GM12864 (cell line): Measurements from ENCODE around the gene B4GALT5.

Experiments
- DNase-seq: peaks from one replicate; pipeline ENCODE4 v3.0.0-alpha.2; 2011; ENCODE audit warnings: low read depth
- H3K4me3 ChIP-seq: 2 replicates; pipeline ENCODE4 v1.5.1; 2011; ENCODE audit warnings: mild to moderate bottlenecking, low read depth, low read length, control low read depth
- CTCF ChIP-seq: IDR thresholded peaks from 2 replicates; pipeline ENCODE4 v1.5.1; 2011; ENCODE audit warnings: low read depth, mild to moderate bottlenecking, moderate library complexity, low read length, control low read depth, inconsistent platforms; ENCODE audit errors: missing control alignments

The B4GALT5 gene

DNA sequence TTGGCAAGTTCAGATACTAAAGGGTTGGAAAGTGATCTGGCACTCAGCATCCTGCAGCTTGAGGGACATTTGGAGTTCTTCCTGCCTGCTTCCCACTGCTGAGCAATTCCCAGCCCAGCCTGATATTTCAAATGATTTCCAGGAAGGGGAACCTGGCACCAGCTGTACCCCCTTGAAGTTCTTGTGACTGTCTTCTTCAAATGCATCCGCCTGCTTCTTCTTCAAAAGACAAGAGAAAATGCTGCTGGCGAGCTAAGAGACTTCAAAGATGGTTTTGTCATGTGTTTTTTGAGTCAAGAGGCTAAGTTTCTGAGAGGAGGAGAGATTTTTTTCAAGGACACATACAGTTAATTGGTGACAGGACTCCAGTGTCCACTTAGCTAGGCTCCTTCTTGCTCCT lies 42.6 kb upstream of the B4GALT5 start:
- H3K4me3 ChIP-seq: no peak overlapping the region
- TF ChIP-seq CTCF: no peak
- no peak for DNase-seq

GRCh38 chr20:49754596-49754995 lies 40.9 kb upstream of the B4GALT5 start:
- no peak for TF ChIP-seq CTCF
- H3K4me3 ChIP-seq: no peak overlapping the region
- no peak for DNase-seq

DNA sequence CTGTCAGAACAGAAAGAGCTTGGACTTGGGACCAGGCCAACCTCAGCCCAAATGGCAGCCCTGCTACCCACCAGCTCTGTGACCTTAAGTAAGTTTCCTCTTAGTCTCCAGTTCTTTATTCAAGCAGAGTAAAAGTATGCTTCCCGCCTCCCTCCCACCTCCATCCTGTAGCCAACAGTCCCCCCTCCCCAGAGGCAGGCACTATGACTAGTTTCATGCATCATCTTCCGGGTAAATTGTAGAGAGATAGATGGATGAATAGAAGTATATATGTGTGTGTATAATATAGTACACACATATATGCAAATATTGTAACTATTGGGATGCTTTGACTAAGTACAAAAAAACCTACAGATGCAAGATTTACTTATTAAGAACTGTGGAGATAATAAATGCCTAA lies 39.5 kb upstream of the B4GALT5 start:
- no peak for TF ChIP-seq CTCF
- no peak for DNase-seq
- H3K4me3 ChIP-seq: no peak overlapping the region

- no peak for DNase-seq
- no peak overlapping the region for H3K4me3 ChIP-seq
- no peak for TF ChIP-seq CTCF
Observed at GRCh38 chr20:49752201-49752903, 38.7 kb upstream of the B4GALT5 start.

- TF ChIP-seq CTCF: no peak
- H3K4me3 ChIP-seq: no peak overlapping the region
Observed at GRCh38 chr20:49751397-49751736, 37.7 kb upstream of the B4GALT5 start.

GRCh38 chr20:49750611-49751396 lies 37.1 kb upstream of the B4GALT5 start:
- no peak for TF ChIP-seq CTCF
- H3K4me3 ChIP-seq: peak overlapping the region; percentile 8; the same call in 1 of the 2 replicates
- peak; percentile 74 for DNase-seq

More at GRCh38 chr20:49751397-49751736, 37.7 kb upstream of the B4GALT5 start:
- DNase-seq: no peak
